Heart left ventricle (tissue), 16 donors: ENCODE data around the gene SCN4A. TPM values are rescaled to one million over a fixed set of nuclear protein-coding genes. Genes with fewer than 3 reads are reported as not detected.

Source experiments
- ATAC-seq, 4 donors: fragments of 200-7000 bp; cut with Tn5 transposase; one replicate each; pipeline ENCODE4 v1.9.1; 2020 to 2022; ENCODE audit warnings: moderate library complexity in 4 of 4, mild to moderate bottlenecking in 3 of 4, moderate number of reproducible peaks in 1 of 4
- DNase-seq, 5 donors: peaks; one replicate each; pipeline ENCODE4 v3.0.0-alpha.2; 2020
- H3K27ac ChIP-seq, 12 donors: fragments of 200-600 bp; sonication (generic) in 4 of 12; one replicate each; pipeline versions ENCODE4 v1.5.0 to v1.8.0; 2016 to 2022; ENCODE audit warnings: mild to moderate bottlenecking in 2 of 12
- H3K27me3 ChIP-seq, 9 donors: fragments of 200-600 bp; sonication (generic) in 2 of 9; one replicate each; pipeline versions ENCODE4 v1.5.1 to v1.8.0; 2016 to 2022; ENCODE audit warnings: mild to moderate bottlenecking in 3 of 9
- H3K36me3 ChIP-seq, 9 donors: fragments of 200-600 bp; sonication (generic) in 2 of 9; one replicate each; pipeline versions ENCODE4 v1.5.0 to v1.8.0; 2018 to 2022; ENCODE audit warnings: mild to moderate bottlenecking in 2 of 9
- H3K4me1 ChIP-seq, 12 donors: fragments of 200-600 bp; sonication (generic) in 4 of 12; one replicate each; pipeline versions ENCODE4 v1.5.0 to v1.8.0; 2016 to 2022; ENCODE audit warnings: mild to moderate bottlenecking in 3 of 12
- H3K4me3 ChIP-seq, 12 donors: fragments of 200-600 bp; sonication (generic) in 4 of 12; one replicate each; pipeline versions ENCODE4 v1.5.0 to v1.8.0; 2017 to 2022; ENCODE audit warnings: mild to moderate bottlenecking in 9 of 12, moderate library complexity in 4 of 12
- H3K9me3 ChIP-seq, 12 donors: fragments of 200-600 bp; sonication (generic) in 4 of 12; one replicate each; pipeline versions ENCODE4 v1.5.0 to v1.8.0; 2016 to 2022; ENCODE audit warnings: mild to moderate bottlenecking in 1 of 12
- CTCF ChIP-seq, 12 donors: fragments of 200-600 bp; sonication (generic) in 4 of 12; IDR thresholded peaks; one replicate each; pipeline versions ENCODE4 v1.5.0 to v1.8.0; 2018 to 2022; ENCODE audit warnings: antibody characterized with exemption in 12 of 12, mild to moderate bottlenecking in 5 of 12
- POLR2A ChIP-seq, 2 donors: fragments of 450-650 bp; IDR thresholded peaks; one replicate each; pipeline ENCODE4 v1.6.1; 2017; ENCODE audit warnings: antibody characterized with exemption in 2 of 2, mild to moderate bottlenecking in 2 of 2, moderate library complexity in 2 of 2
- WGBS, 4 donors: extraction: QIAGEN DNeasy Blood & Tissue Kit in 2 of 4; methylation state at CpG; one replicate each; pipeline versions ENCODE4 v1.1.5 to v1.1.7; 2013 to 2018; 5-methylcytosine and 5-hydroxymethylcytosine counted together
- intact Hi-C, 10 donors: fragments of 100-400 bp; cut with DNase I; formaldehyde crosslinking; loops; one replicate each; pipeline versions ENCODE4 v1.11.1 to v1.14.2; 2022
- polyA plus RNA-seq, 2 donors: library from polyadenylated mRNA; stranded (reverse); fragments of 200-250 nt; gene quantifications; one replicate each; pipeline ENCODE4 v1.2.3, GENCODE V29; 2013
- total RNA-seq, 9 donors: library from RNA; depleted of rRNA in 2 of 9; stranded (reverse); fragments of >200 nt in 2 of 9; fragmentation: NEBNext Ultra II Directional in 3 of 9; extraction: Animal tissue kit (Norgen Biotek cat#: 25700) in 3 of 9; gene quantifications; one replicate each; pipeline versions ENCODE4 v1.1.0 to v1.2.4, GENCODE V29; 2016 to 2023
- donor health status: ischemic (EF 13 %, LVEDD 7.1; RV severe dilation, severe dysfunction).
- donor health status: healthy with polysubstance abuse.
- donor health status: DM: no; HTN: yes; CAD: no.
- donor health status: DM: no; HTN: no; CAD: no.
- donor health status: ischemic (EF 25% LVEDD 6.9; RV normal size, moderate dysfunction).
- donor health status: ischemic (EF 25% LVEDD 5.7; RV mildly dilated, moderate dysfunction).
- donor health status: healthy.
- donor health status: DM: yes; HTN: yes; CAD: no.
- donor health status: ischemic (EF 35%, LVEDD 5.7; RV mildly dilated, moderate dysfunction).
- donor health status: nonischemic (EF 11% LVEDD 7.7; RV severe dilation, severe dysfunction).
- donor health status: DM: yes; HTN: yes; CAD: no.
- donor health status: PGD.
- donor health status: ischemic (EF 29% LVEDD 5.4; RV normal size, mild dysfunction).
- donor health status: nonischemic (EF 23%, LVEDD 6.1; RV moderate dilation, normal function).

SCN4A gene
- total and polyA plus RNA-seq, 11 donors, result 0.33 to 2.1 (median 0.67) TPM

DNA sequence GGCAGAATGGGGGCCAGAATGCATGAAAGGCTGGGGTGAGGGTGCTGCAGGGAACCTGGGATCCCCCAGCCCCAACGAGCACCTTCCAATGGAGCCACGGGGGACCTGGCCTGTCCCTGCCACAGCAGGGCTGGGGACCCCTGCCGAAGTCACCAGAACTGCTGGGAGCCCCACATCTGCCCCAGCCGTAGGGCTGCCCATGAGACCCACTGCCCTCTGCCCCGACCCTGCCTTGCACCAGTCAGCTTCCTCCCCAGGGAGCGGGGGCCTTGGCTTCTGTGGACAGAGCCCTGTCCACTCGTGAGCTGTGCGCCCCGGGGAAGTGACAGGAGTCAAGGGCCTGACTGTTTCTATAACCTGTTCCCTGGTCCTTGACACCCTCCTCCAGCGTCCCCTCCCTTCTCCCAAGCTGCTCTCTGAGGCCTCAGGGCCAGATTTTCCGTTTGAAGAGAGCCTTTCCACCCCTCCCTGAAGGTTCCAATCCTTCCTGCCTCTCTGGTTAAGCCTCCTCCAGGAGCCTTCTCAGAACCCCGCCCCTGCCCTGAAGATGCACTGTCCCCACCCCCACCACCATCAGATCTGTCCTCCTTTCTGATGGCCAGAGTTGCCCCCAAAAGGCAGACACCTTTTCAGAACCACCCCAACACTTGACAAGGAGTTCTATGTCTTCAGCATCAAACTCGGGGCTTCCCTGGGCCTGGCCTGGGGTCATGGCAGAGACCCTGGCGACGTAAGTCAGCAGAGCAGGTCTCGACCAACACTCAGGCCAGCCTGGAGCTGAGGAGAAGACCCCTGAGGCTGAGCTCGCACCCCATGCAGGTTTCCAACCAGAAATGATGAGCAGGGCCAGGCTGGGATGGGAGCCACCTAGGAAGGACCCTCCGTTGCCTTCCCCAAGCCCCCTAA is 14.8 kb upstream of the SCN4A start:
- peak overlapping the region in 6 of 12 donors; percentile 5 to 39 (median 21) for H3K27ac ChIP-seq
- peaks cover 10 to 67% (median 45%) of the 10 kb centered on the region in 12 donors for H3K4me1 ChIP-seq
- no peak overlapping the region for H3K4me3 ChIP-seq
- ATAC-seq, result no peak
- DNase-seq, result peak in 2 of 5 donors; percentile 17 to 62
- peaks cover 0 to 6% (median 0%) of the 10 kb centered on the region in 12 donors for H3K9me3 ChIP-seq
- no peak for TF ChIP-seq CTCF (IDR thresholded peaks at IDR 0.05)
- no peak for TF ChIP-seq POLR2A (IDR thresholded peaks at IDR 0.05)
- peaks cover 0 to 20% (median 0%) of the 10 kb centered on the region in 9 donors for H3K27me3 ChIP-seq
- intact Hi-C loops, result loop anchor here in 6 of 10 donors (2.0 to 10.0 kb wide), 6 partner anchors 35 to 70 kb away; partner anchors contain the start of gene GH1 (in 3 of the 6)
- H3K36me3 ChIP-seq, result no peaks in the 10 kb centered on the region
- 66 to 82% (median 70%) methylated on average over 14 to 18 of the region's 18 CpGs for WGBS, 4 donors

GRCh38 chr17:63986821-63987220 is 14.1 kb upstream of the SCN4A start:
- intact Hi-C loops, result loop anchor here in 6 of 10 donors (2.0 to 10.0 kb wide), 5 partner anchors 35 to 70 kb away; partner anchors contain the start of gene GH1 (in 3 of the 6)
- H3K27ac ChIP-seq, result peak overlapping the region in 5 of 12 donors; percentile 15 to 39 (median 25)
- H3K4me1 ChIP-seq, result peaks cover 10 to 67% (median 45%) of the 10 kb centered on the region in 12 donors
- no peaks in the 10 kb centered on the region for H3K36me3 ChIP-seq
- TF ChIP-seq POLR2A (IDR thresholded peaks at IDR 0.05), result no peak
- TF ChIP-seq CTCF (IDR thresholded peaks at IDR 0.05), result no peak
- no peak for ATAC-seq
- DNase-seq, result peak in 1 of 5 donors; percentile 26
- H3K9me3 ChIP-seq, result peaks cover 0 to 12% (median 0%) of the 10 kb centered on the region in 12 donors
- peaks cover 0 to 15% (median 0%) of the 10 kb centered on the region in 9 donors for H3K27me3 ChIP-seq
- WGBS, 4 donors, result 38 to 56% (median 55%) methylated on average over 2 to 3 of the region's 3 CpGs
- no peak overlapping the region for H3K4me3 ChIP-seq

- DNase-seq (peak in 1 of 5 donors; percentile 54), ATAC-seq (peak in 1 of 4 donors; percentile 2)
- peaks cover 10 to 74% (median 48%) of the 10 kb centered on the region in 12 donors for H3K4me1 ChIP-seq
- peak overlapping the region; percentile 47 to 86 (median 76) for H3K27ac ChIP-seq
- peaks cover 0 to 9% (median 0%) of the 10 kb centered on the region in 9 donors for H3K27me3 ChIP-seq
- WGBS, 4 donors, result 65 to 83% (median 76%) methylated on average over 11 to 13 of the region's 13 CpGs
- no peaks in the 10 kb centered on the region for H3K36me3 ChIP-seq
- H3K9me3 ChIP-seq, result peaks cover 0 to 15% (median 0%) of the 10 kb centered on the region in 12 donors
- intact Hi-C loops, result loop anchor here in 6 of 10 donors (2.0 to 10.0 kb wide), 5 partner anchors 33 to 68 kb away; partner anchors contain the start of gene GH1 (in 3 of the 6)
- no peak overlapping the region for H3K4me3 ChIP-seq
- peak in 1 of 12 donors; percentile 4 for TF ChIP-seq CTCF (IDR thresholded peaks at IDR 0.05)
- TF ChIP-seq POLR2A (IDR thresholded peaks at IDR 0.05), result no peak
Measured at GRCh38 chr17:63985387-63986140, 12.8 kb upstream of the SCN4A start.
